Fibroblast of lung (primary cell): ENCODE results near the gene BCL6B.

Experiments used
- EZH2 ChIP-seq: IDR thresholded peaks from 2 replicates; pipeline ENCODE4 v1.5.1; 2012; ENCODE audit warnings: low read length, control low read depth, mild to moderate bottlenecking; ENCODE audit errors: missing control alignments
- TF ChIP-seq, protein P1 (sequence below), 2 donors: IDR thresholded peaks in 1 of 2; conservative IDR thresholded peaks in 1 of 2; 1 replicate in 1 of 2; 2 replicates in 1 of 2; pipeline ENCODE4 v1.5.1; 2011 to 2012; ENCODE audit warnings: low read length in 2 of 2, control low read depth in 1 of 2, inconsistent platforms in 1 of 2, low read depth in 1 of 2, mild to moderate bottlenecking in 1 of 2

DNA sequence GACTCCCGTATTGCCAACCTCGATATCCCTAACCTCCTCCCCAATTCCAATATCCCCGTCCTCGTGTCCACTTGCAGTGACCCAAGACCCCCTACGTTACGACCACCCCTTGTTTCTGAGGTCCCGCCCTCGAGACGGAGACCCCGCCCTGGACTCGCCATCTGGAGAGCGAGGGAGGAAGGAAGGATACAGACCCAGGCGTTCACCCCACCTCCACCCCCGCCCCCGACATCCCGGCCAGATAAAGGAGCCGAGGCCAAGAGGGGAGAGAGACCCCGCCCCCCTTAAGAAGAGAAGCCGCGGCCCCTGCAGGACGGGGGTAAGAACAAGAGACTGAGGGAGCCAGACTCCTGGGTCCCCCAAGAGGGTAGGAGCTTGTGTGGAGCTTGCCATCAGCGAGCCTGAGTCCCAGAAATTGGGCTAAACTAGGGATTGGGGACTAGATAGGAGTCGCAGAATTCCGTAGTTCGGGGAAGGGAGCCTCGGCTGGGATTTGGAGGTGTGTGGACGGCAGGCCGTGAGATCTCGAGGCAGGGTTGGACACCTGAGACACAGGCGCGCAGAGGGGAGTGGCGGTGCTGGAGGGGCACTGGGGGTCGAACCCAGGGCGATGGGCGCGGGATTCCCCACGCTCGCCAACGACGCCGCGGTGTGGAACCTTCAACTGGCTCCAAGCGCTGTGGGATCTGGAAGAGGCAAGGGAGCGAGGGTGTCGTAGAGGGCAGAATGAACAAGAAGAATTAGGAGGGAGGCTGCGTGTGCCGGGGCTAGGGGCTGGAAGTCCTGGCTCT, at the start of gene BCL6B:
- TF ChIP-seq, protein P1, sequence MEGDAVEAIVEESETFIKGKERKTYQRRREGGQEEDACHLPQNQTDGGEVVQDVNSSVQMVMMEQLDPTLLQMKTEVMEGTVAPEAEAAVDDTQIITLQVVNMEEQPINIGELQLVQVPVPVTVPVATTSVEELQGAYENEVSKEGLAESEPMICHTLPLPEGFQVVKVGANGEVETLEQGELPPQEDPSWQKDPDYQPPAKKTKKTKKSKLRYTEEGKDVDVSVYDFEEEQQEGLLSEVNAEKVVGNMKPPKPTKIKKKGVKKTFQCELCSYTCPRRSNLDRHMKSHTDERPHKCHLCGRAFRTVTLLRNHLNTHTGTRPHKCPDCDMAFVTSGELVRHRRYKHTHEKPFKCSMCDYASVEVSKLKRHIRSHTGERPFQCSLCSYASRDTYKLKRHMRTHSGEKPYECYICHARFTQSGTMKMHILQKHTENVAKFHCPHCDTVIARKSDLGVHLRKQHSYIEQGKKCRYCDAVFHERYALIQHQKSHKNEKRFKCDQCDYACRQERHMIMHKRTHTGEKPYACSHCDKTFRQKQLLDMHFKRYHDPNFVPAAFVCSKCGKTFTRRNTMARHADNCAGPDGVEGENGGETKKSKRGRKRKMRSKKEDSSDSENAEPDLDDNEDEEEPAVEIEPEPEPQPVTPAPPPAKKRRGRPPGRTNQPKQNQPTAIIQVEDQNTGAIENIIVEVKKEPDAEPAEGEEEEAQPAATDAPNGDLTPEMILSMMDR (conservative IDR thresholded peaks at IDR 0.05 in 1 of 2, IDR thresholded peaks at IDR 0.05 in 1 of 2; ENCODE audit: low read depth in 1 of 2, low read length in 2 of 2), result no peak
- no peak for TF ChIP-seq EZH2
